GM23338 (cell line): ENCODE measurements around the gene PARP12. TPM values are rescaled to one million over a fixed set of nuclear protein-coding genes. Genes with fewer than 3 reads are reported as not detected.

Source experiments
- ATAC-seq: fragments of 200-7000 bp; cut with Tn5 transposase; 3 replicates; pipeline ENCODE4 v1.9.1; 2020
- DNase-seq: peaks from one replicate; pipeline ENCODE4 v3.0.0-alpha.2; 2015; ENCODE audit warnings: low spot score
- H2AFZ ChIP-seq: fragments of 200-600 bp; sonication (generic); 2 replicates; pipeline ENCODE4 v1.8.0; 2016; ENCODE audit warnings: antibody characterized with exemption, mild to moderate bottlenecking, moderate library complexity
- H3F3A ChIP-seq: fragments of 200-600 bp; sonication (generic); replicated peaks from 2 replicates; pipeline ENCODE4 v1.8.0; 2017; ENCODE audit warnings: antibody characterized with exemption, mixed run types, low read depth
- H3K27ac ChIP-seq: fragments of 200-600 bp; sonication (generic); 2 replicates; pipeline ENCODE4 v1.6.1; 2016; ENCODE audit warnings: low read depth
- H3K27me3 ChIP-seq: fragments of 200-600 bp; sonication (generic); 2 replicates; pipeline ENCODE4 v1.8.0; 2016; ENCODE audit warnings: mild to moderate bottlenecking, mixed run types, moderate library complexity; ENCODE audit not compliant: insufficient read depth
- H3K36me3 ChIP-seq: fragments of 200-600 bp; sonication (generic); 2 replicates; pipeline ENCODE4 v1.8.0; 2016; ENCODE audit warnings: mild to moderate bottlenecking; ENCODE audit not compliant: insufficient read depth
- H3K4me1 ChIP-seq: fragments of 200-600 bp; sonication (generic); 2 replicates; pipeline ENCODE4 v1.8.0; 2016; ENCODE audit warnings: mild to moderate bottlenecking, moderate library complexity; ENCODE audit not compliant: insufficient read depth
- H3K4me2 ChIP-seq: fragments of 200-600 bp; sonication (generic); 2 replicates; pipeline ENCODE4 v1.7.1; 2017; ENCODE audit warnings: mixed run types
- H3K4me3 ChIP-seq: fragments of 200-600 bp; sonication (generic); 2 replicates; pipeline ENCODE4 v1.6.1; 2016; ENCODE audit warnings: mixed run types
- H3K79me2 ChIP-seq: fragments of 200-600 bp; sonication (generic); replicated peaks from 2 replicates; pipeline ENCODE4 v1.8.0; 2017; ENCODE audit warnings: mild to moderate bottlenecking; ENCODE audit not compliant: insufficient read depth
- H3K9me2 ChIP-seq: fragments of 200-600 bp; sonication (generic); 2 replicates; pipeline ENCODE4 v1.8.0; 2017; ENCODE audit not compliant: insufficient read depth
- H4K20me1 ChIP-seq: fragments of 200-600 bp; sonication (generic); replicated peaks from 2 replicates; pipeline ENCODE4 v1.8.0; 2017; ENCODE audit warnings: mild to moderate bottlenecking; ENCODE audit not compliant: insufficient read depth
- H3K27ac Mint-ChIP-seq: 2 replicates; pipeline ENCODE4 v1.8.0; 2020; ENCODE audit warnings: inconsistent platforms, mild to moderate bottlenecking, moderate library complexity, mixed read lengths
- H3K27me3 Mint-ChIP-seq: 3 replicates; pipeline ENCODE4 v1.8.0; 2022; ENCODE audit warnings: low read depth, mild to moderate bottlenecking, moderate library complexity, mixed read lengths, inconsistent platforms; ENCODE audit not compliant: insufficient read depth, poor library complexity
- H3K36me3 Mint-ChIP-seq: 3 replicates; pipeline ENCODE4 v1.8.0; 2021; ENCODE audit warnings: low read depth, mild to moderate bottlenecking, inconsistent platforms, moderate library complexity, mixed read lengths
- H3K4me1 Mint-ChIP-seq: 3 replicates; pipeline ENCODE4 v1.8.0; 2020; ENCODE audit warnings: mild to moderate bottlenecking, inconsistent platforms, mixed read lengths
- H3K4me3 Mint-ChIP-seq: 3 replicates; pipeline ENCODE4 v1.8.0; 2021; ENCODE audit warnings: moderate library complexity, mild to moderate bottlenecking, inconsistent platforms, mixed read lengths
- H3K9me3 Mint-ChIP-seq: 3 replicates; pipeline ENCODE4 v1.8.0; 2020; ENCODE audit warnings: moderate library complexity, mild to moderate bottlenecking, inconsistent platforms, mixed read lengths
- CREB1 ChIP-seq: fragments of 250-450 bp; sonication (Bioruptor Pico); IDR thresholded peaks from 2 replicates; pipeline ENCODE4 v1.5.0; 2020; ENCODE audit warnings: low read depth, mild to moderate bottlenecking, moderate library complexity
- JUNB ChIP-seq: IDR thresholded peaks from one replicate; pipeline ENCODE4 v1.6.1; 2016; ENCODE audit warnings: antibody characterized with exemption; ENCODE audit not compliant: unreplicated experiment
- ZNF114 ChIP-seq: fragments of 250-450 bp; sonication (Bioruptor Pico); IDR thresholded peaks from 2 replicates; pipeline ENCODE4 v1.5.0; 2020; ENCODE audit warnings: mild to moderate bottlenecking, moderate library complexity
- polyA plus RNA-seq: library from polyadenylated mRNA; unstranded; fragments of >200 nt; fragmentation: Nextera tagmentation; extraction: Ambion mirVana; gene quantifications from 2 replicates; pipeline ENCODE4 v1.2.1, GENCODE V29; 2016
- total RNA-seq: library from RNA; depleted of rRNA; stranded (reverse); fragments of >200 nt; shearing (Covaris generic); gene quantifications from 2 replicates; pipeline ENCODE4 v1.2.3, GENCODE V29; 2014
- TF ChIP-seq, protein P1 (sequence below), 2 experiments: fragments of 200-600 bp in 1 of 2; sonication (generic) in 1 of 2; conservative IDR thresholded peaks; 2 replicates each; pipeline versions ENCODE4 v1.5.1 to v1.6.1; 2016 to 2017; ENCODE audit warnings: antibody characterized with exemption in 2 of 2, low read depth in 2 of 2, mild to moderate bottlenecking in 2 of 2, moderate library complexity in 1 of 2
- TF ChIP-seq, protein P2 (sequence below): fragments of 250-450 bp; sonication (Bioruptor Pico); IDR thresholded peaks from 2 replicates; pipeline ENCODE4 v1.5.0; 2020; ENCODE audit warnings: mild to moderate bottlenecking, moderate library complexity

The PARP12 gene
- total and polyA plus RNA-seq, 2 experiments from 2014 or later, result 2.7 to 10.3 TPM

DNA sequence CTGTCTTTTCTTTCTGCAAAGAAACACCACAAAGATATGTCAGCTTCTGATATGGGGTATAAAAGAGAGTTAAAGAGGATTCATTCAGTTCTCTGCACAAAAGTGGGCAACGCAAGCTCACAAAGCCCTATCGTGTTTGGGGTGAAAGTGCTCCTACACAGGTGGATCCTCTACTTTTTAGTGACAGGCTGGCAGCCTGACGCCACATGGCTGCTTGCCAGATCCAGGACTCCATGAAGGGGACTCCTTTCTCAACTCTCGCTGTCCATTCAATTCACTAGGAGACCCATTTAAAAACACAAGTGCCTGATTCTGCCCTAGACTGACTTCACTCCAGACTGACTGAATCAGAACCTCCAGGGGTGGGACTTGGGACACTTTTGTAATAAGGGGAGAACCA, 8.0 kb downstream of the PARP12 start:
- Histone ChIP-seq H3K9me2 (no peaks in the 10 kb centered on the region; the same call in 1 of the 2 replicates), H3K36me3 (no peaks in the 10 kb centered on the region), H3K4me2 (no peak overlapping the region), H3K4me3 (no peak overlapping the region), H4K20me1 (0 out of 2 replicates have a peak, but pooled peaks cover 6% of the 10 kb centered on the region), H3K27ac (no peak overlapping the region), H3F3A (no peaks in the 10 kb centered on the region), H2AFZ (no peak overlapping the region), H3K79me2 (no peaks in the 10 kb centered on the region), H3K4me1 (no peaks in the 10 kb centered on the region), H3K27me3 (no peaks in the 10 kb centered on the region)
- Mint-ChIP-seq H3K4me3 (no peak overlapping the region), H3K27ac (no peak overlapping the region), H3K4me1 (no peaks in the 10 kb centered on the region), H3K36me3 (no peaks in the 10 kb centered on the region), H3K27me3 (no peaks in the 10 kb centered on the region), H3K9me3 (no peaks in the 10 kb centered on the region)
- ATAC-seq, result no peak
- TF ChIP-seq CREB1 (CRISPR knock-in tag) (no peak), JUNB (no peak), ZNF114 (CRISPR knock-in tag) (no peak)
- TF ChIP-seq, protein P1, sequence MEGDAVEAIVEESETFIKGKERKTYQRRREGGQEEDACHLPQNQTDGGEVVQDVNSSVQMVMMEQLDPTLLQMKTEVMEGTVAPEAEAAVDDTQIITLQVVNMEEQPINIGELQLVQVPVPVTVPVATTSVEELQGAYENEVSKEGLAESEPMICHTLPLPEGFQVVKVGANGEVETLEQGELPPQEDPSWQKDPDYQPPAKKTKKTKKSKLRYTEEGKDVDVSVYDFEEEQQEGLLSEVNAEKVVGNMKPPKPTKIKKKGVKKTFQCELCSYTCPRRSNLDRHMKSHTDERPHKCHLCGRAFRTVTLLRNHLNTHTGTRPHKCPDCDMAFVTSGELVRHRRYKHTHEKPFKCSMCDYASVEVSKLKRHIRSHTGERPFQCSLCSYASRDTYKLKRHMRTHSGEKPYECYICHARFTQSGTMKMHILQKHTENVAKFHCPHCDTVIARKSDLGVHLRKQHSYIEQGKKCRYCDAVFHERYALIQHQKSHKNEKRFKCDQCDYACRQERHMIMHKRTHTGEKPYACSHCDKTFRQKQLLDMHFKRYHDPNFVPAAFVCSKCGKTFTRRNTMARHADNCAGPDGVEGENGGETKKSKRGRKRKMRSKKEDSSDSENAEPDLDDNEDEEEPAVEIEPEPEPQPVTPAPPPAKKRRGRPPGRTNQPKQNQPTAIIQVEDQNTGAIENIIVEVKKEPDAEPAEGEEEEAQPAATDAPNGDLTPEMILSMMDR (conservative IDR thresholded peaks at IDR 0.05; ENCODE audit: low read depth in 2 of 2), result no peak
- TF ChIP-seq, protein P2, sequence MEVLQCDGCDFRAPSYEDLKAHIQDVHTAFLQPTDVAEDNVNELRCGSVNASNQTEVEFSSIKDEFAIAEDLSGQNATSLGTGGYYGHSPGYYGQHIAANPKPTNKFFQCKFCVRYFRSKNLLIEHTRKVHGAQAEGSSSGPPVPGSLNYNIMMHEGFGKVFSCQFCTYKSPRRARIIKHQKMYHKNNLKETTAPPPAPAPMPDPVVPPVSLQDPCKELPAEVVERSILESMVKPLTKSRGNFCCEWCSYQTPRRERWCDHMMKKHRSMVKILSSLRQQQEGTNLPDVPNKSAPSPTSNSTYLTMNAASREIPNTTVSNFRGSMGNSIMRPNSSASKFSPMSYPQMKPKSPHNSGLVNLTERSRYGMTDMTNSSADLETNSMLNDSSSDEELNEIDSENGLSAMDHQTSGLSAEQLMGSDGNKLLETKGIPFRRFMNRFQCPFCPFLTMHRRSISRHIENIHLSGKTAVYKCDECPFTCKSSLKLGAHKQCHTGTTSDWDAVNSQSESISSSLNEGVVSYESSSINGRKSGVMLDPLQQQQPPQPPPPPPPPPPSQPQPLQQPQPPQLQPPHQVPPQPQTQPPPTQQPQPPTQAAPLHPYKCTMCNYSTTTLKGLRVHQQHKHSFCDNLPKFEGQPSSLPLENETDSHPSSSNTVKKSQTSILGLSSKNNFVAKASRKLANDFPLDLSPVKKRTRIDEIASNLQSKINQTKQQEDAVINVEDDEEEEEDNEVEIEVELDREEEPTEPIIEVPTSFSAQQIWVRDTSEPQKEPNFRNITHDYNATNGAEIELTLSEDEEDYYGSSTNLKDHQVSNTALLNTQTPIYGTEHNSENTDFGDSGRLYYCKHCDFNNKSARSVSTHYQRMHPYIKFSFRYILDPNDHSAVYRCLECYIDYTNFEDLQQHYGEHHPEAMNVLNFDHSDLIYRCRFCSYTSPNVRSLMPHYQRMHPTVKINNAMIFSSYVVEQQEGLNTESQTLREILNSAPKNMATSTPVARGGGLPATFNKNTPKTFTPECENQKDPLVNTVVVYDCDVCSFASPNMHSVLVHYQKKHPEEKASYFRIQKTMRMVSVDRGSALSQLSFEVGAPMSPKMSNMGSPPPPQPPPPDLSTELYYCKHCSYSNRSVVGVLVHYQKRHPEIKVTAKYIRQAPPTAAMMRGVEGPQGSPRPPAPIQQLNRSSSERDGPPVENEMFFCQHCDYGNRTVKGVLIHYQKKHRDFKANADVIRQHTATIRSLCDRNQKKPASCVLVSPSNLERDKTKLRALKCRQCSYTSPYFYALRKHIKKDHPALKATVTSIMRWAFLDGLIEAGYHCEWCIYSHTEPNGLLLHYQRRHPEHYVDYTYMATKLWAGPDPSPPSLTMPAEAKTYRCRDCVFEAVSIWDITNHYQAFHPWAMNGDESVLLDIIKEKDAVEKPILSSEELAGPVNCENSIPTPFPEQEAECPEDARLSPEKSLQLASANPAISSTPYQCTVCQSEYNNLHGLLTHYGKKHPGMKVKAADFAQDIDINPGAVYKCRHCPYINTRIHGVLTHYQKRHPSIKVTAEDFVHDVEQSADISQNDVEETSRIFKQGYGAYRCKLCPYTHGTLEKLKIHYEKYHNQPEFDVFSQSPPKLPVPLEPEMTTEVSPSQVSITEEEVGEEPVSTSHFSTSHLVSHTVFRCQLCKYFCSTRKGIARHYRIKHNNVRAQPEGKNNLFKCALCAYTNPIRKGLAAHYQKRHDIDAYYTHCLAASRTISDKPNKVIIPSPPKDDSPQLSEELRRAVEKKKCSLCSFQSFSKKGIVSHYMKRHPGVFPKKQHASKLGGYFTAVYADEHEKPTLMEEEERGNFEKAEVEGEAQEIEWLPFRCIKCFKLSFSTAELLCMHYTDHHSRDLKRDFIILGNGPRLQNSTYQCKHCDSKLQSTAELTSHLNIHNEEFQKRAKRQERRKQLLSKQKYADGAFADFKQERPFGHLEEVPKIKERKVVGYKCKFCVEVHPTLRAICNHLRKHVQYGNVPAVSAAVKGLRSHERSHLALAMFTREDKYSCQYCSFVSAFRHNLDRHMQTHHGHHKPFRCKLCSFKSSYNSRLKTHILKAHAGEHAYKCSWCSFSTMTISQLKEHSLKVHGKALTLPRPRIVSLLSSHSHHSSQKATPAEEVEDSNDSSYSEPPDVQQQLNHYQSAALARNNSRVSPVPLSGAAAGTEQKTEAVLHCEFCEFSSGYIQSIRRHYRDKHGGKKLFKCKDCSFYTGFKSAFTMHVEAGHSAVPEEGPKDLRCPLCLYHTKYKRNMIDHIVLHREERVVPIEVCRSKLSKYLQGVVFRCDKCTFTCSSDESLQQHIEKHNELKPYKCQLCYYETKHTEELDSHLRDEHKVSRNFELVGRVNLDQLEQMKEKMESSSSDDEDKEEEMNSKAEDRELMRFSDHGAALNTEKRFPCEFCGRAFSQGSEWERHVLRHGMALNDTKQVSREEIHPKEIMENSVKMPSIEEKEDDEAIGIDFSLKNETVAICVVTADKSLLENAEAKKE (CRISPR knock-in tag), result no peak
- DNase-seq, result no peak
